Astrocyte (in vitro differentiated cells and primary cell): ENCODE data around the gene AZIN2.
"Not testable (repeated sequence)": the region's sequence is repeated elsewhere in the genome, so short reads cannot be mapped to it uniquely, and the experiment has no call there.

Experiments
- CTCF ChIP-seq: IDR thresholded peaks from 2 replicates; pipeline ENCODE4 v1.5.1; 2011; ENCODE audit warnings: low read depth, mild to moderate bottlenecking, inconsistent platforms, low read length, moderate library complexity; ENCODE audit not compliant: insufficient read depth
- EZH2 ChIP-seq: IDR thresholded peaks from 2 replicates; pipeline ENCODE4 v1.6.1; 2012; ENCODE audit warnings: mild to moderate bottlenecking, low read length, inconsistent platforms; ENCODE audit not compliant: insufficient read depth

- TF ChIP-seq CTCF, EZH2: not testable (repeated sequence)
Measured at GRCh38 chr1:33136041-33136440, 55.1 kb downstream of the AZIN2 start.
